Measurements from ENCODE around the gene CCSER1.

The CCSER1 gene

GRCh38 chr4:90198086-90198847 lies 71.1 kb downstream of the CCSER1 start:
- DNase-seq = no peak

GRCh38 chr4:90207887-90208454 lies 80.8 kb downstream of the CCSER1 start:
- no peak for DNase-seq

GRCh38 chr4:90209922-90210321 lies 82.7 kb downstream of the CCSER1 start:
- DNase-seq = no peak

GRCh38 chr4:90211174-90211573 lies 84.0 kb downstream of the CCSER1 start:
- peak in 1 of 2 experiments; percentile 14 for DNase-seq

- no peak for DNase-seq
Measured at GRCh38 chr4:90215286-90215685, 88.1 kb downstream of the CCSER1 start.

GRCh38 chr4:90219822-90220221 lies 92.6 kb downstream of the CCSER1 start:
- DNase-seq = no peak

- DNase-seq = no peak
Measured at GRCh38 chr4:90220459-90220858, 93.3 kb downstream of the CCSER1 start.

GRCh38 chr4:90226734-90227133 lies 99.5 kb downstream of the CCSER1 start:
- DNase-seq = no peak

- DNase-seq = no peak
Measured at GRCh38 chr4:90227177-90227576, 100.0 kb downstream of the CCSER1 start.

GRCh38 chr4:90234916-90235547 lies 107.8 kb downstream of the CCSER1 start:
- no peak for DNase-seq

GRCh38 chr4:90237751-90238530 lies 110.7 kb downstream of the CCSER1 start:
- DNase-seq = no peak

GRCh38 chr4:90240333-90240732 lies 113.1 kb downstream of the CCSER1 start:
- no peak for DNase-seq

- DNase-seq = no peak
Measured at GRCh38 chr4:90241008-90241407, 113.8 kb downstream of the CCSER1 start.

GRCh38 chr4:90245837-90246236 lies 118.6 kb downstream of the CCSER1 start:
- DNase-seq = no peak

- DNase-seq = no peak
Measured at GRCh38 chr4:90246816-90247215, 119.6 kb downstream of the CCSER1 start.

GRCh38 chr4:90254357-90254756 lies 127.2 kb downstream of the CCSER1 start:
- DNase-seq = no peak

GRCh38 chr4:90274175-90274574 lies 147.0 kb downstream of the CCSER1 start:
- no peak for DNase-seq

- DNase-seq = no peak
Measured at GRCh38 chr4:90280954-90281353, 153.8 kb downstream of the CCSER1 start.

GRCh38 chr4:90281541-90282355 lies 154.6 kb downstream of the CCSER1 start:
- no peak for DNase-seq

- no peak for DNase-seq
Measured at GRCh38 chr4:90290345-90290744, 163.2 kb downstream of the CCSER1 start.

- no peak for DNase-seq
Measured at GRCh38 chr4:90292438-90292837, 165.2 kb downstream of the CCSER1 start.

GRCh38 chr4:90293320-90293719 lies 166.1 kb downstream of the CCSER1 start:
- no peak for DNase-seq

GRCh38 chr4:90299373-90299772 lies 172.2 kb downstream of the CCSER1 start:
- DNase-seq = no peak
